Measurements from ENCODE around the gene RSPH1. TPM values are rescaled to one million over a fixed set of nuclear protein-coding genes. Genes with fewer than 3 reads are reported as not detected.

The RSPH1 gene
- total RNA-seq (2012; rRNA removed) = under 0.01 and 0.22 TPM in 2 replicates

GRCh38 chr21:42496120-42496838 is at the start of gene RSPH1:
Gene RSPH1, minus strand, starts transcription at chr21:42496224. Its CDS starts 38 bp downstream, at chr21:42496186.
- H3K9ac ChIP-seq (ENCODE audit: low read depth, low read length) = peak within 1 kb of the TSS; percentile 81
- H3K27me3 ChIP-seq (ENCODE audit: control insufficient read depth, insufficient read depth, low read length) = peaks cover 25% of the 10 kb centered on the region
- H3K36me3 ChIP-seq (ENCODE audit: insufficient read depth, low read length) = no peaks in the 10 kb centered on the region
- H3K4me1 ChIP-seq (ENCODE audit: control insufficient read depth, insufficient read depth, low read length) = peaks cover 10% of the 10 kb centered on the region
- no peaks in the 10 kb centered on the region for H3K9me3 ChIP-seq (replicated peaks; ENCODE audit: low read length)
- peak within 1 kb of the TSS; percentile 98 for H3K4me2 ChIP-seq (ENCODE audit: low read length)
- H3K4me3 ChIP-seq (ENCODE audit: low read length) = peak within 1 kb of the TSS; percentile 83

GRCh38 chr21:42545745-42546144 is 49.7 kb upstream of the RSPH1 start:
- Histone ChIP-seq H3K4me3 (ENCODE audit: low read length) (no peak overlapping the region), H3K27me3 (ENCODE audit: control insufficient read depth, insufficient read depth, low read length) (peaks cover 18% of the 10 kb centered on the region), H3K9me3 (replicated peaks; ENCODE audit: low read length) (no peaks in the 10 kb centered on the region), H3K4me2 (ENCODE audit: low read length) (no peak overlapping the region), H3K36me3 (ENCODE audit: insufficient read depth, low read length) (no peaks in the 10 kb centered on the region), H3K9ac (ENCODE audit: low read depth, low read length) (no peak overlapping the region), H3K4me1 (ENCODE audit: control insufficient read depth, insufficient read depth, low read length) (no peaks in the 10 kb centered on the region)

- no peaks in the 10 kb centered on the region for H3K36me3 ChIP-seq (ENCODE audit: insufficient read depth, low read length)
- no peaks in the 10 kb centered on the region for H3K4me1 ChIP-seq (ENCODE audit: control insufficient read depth, insufficient read depth, low read length)
- H3K4me2 ChIP-seq (ENCODE audit: low read length) = no peak overlapping the region
- H3K4me3 ChIP-seq (ENCODE audit: low read length) = no peak overlapping the region
- no peaks in the 10 kb centered on the region for H3K9me3 ChIP-seq (replicated peaks; ENCODE audit: low read length)
- H3K9ac ChIP-seq (ENCODE audit: low read depth, low read length) = no peak overlapping the region
- peaks cover 13% of the 10 kb centered on the region for H3K27me3 ChIP-seq (ENCODE audit: control insufficient read depth, insufficient read depth, low read length)
Measured at GRCh38 chr21:42545317-42545716, 49.3 kb upstream of the RSPH1 start.

GRCh38 chr21:42544544-42544943 is 48.5 kb upstream of the RSPH1 start:
- no peaks in the 10 kb centered on the region for H3K36me3 ChIP-seq (ENCODE audit: insufficient read depth, low read length)

GRCh38 chr21:42543106-42543847 is 47.3 kb upstream of the RSPH1 start:
- peaks cover 6% of the 10 kb centered on the region for H3K27me3 ChIP-seq (ENCODE audit: control insufficient read depth, insufficient read depth, low read length)
- H3K4me2 ChIP-seq (ENCODE audit: low read length) = no peak overlapping the region

More at GRCh38 chr21:42544544-42544943, 48.5 kb upstream of the RSPH1 start:
- no peaks in the 10 kb centered on the region for H3K4me1 ChIP-seq (ENCODE audit: control insufficient read depth, insufficient read depth, low read length)
- H3K9me3 ChIP-seq (replicated peaks; ENCODE audit: low read length) = no peaks in the 10 kb centered on the region
- peaks cover 13% of the 10 kb centered on the region for H3K27me3 ChIP-seq (ENCODE audit: control insufficient read depth, insufficient read depth, low read length)
- H3K4me3 ChIP-seq (ENCODE audit: low read length) = no peak overlapping the region
- no peak overlapping the region for H3K4me2 ChIP-seq (ENCODE audit: low read length)
- H3K9ac ChIP-seq (ENCODE audit: low read depth, low read length) = no peak overlapping the region

GRCh38 chr21:42542596-42542995 is 46.6 kb upstream of the RSPH1 start:
- Histone ChIP-seq H3K36me3 (ENCODE audit: insufficient read depth, low read length) (no peaks in the 10 kb centered on the region), H3K9ac (ENCODE audit: low read depth, low read length) (no peak overlapping the region), H3K9me3 (replicated peaks; ENCODE audit: low read length) (no peaks in the 10 kb centered on the region)

More at GRCh38 chr21:42543106-42543847, 47.3 kb upstream of the RSPH1 start:
- Histone ChIP-seq H3K9me3 (replicated peaks; ENCODE audit: low read length) (no peaks in the 10 kb centered on the region), H3K4me3 (ENCODE audit: low read length) (no peak overlapping the region), H3K4me1 (ENCODE audit: control insufficient read depth, insufficient read depth, low read length) (no peaks in the 10 kb centered on the region), H3K9ac (ENCODE audit: low read depth, low read length) (no peak overlapping the region), H3K36me3 (ENCODE audit: insufficient read depth, low read length) (no peaks in the 10 kb centered on the region)

GRCh38 chr21:42542196-42542595 is 46.2 kb upstream of the RSPH1 start:
- H3K36me3 ChIP-seq (ENCODE audit: insufficient read depth, low read length) = no peaks in the 10 kb centered on the region
- H3K27me3 ChIP-seq (ENCODE audit: control insufficient read depth, insufficient read depth, low read length) = peaks cover 6% of the 10 kb centered on the region
- H3K4me1 ChIP-seq (ENCODE audit: control insufficient read depth, insufficient read depth, low read length) = no peaks in the 10 kb centered on the region
- no peak overlapping the region for H3K4me2 ChIP-seq (ENCODE audit: low read length)
- H3K4me3 ChIP-seq (ENCODE audit: low read length) = no peak overlapping the region
- no peak overlapping the region for H3K9ac ChIP-seq (ENCODE audit: low read depth, low read length)
- H3K9me3 ChIP-seq (replicated peaks; ENCODE audit: low read length) = no peaks in the 10 kb centered on the region

More at GRCh38 chr21:42542596-42542995, 46.6 kb upstream of the RSPH1 start:
- Histone ChIP-seq H3K4me3 (ENCODE audit: low read length) (no peak overlapping the region), H3K4me1 (ENCODE audit: control insufficient read depth, insufficient read depth, low read length) (no peaks in the 10 kb centered on the region), H3K4me2 (ENCODE audit: low read length) (no peak overlapping the region), H3K27me3 (ENCODE audit: control insufficient read depth, insufficient read depth, low read length) (peaks cover 6% of the 10 kb centered on the region)

GRCh38 chr21:42541618-42542017 is 45.6 kb upstream of the RSPH1 start:
- Histone ChIP-seq H3K4me3 (ENCODE audit: low read length) (no peak overlapping the region), H3K36me3 (ENCODE audit: insufficient read depth, low read length) (no peaks in the 10 kb centered on the region), H3K4me2 (ENCODE audit: low read length) (no peak overlapping the region), H3K9me3 (replicated peaks; ENCODE audit: low read length) (no peaks in the 10 kb centered on the region), H3K9ac (ENCODE audit: low read depth, low read length) (no peak overlapping the region), H3K4me1 (ENCODE audit: control insufficient read depth, insufficient read depth, low read length) (no peaks in the 10 kb centered on the region), H3K27me3 (ENCODE audit: control insufficient read depth, insufficient read depth, low read length) (peaks cover 6% of the 10 kb centered on the region)

GRCh38 chr21:42541174-42541573 is 45.1 kb upstream of the RSPH1 start:
- H3K27me3 ChIP-seq (ENCODE audit: control insufficient read depth, insufficient read depth, low read length) = peaks cover 6% of the 10 kb centered on the region
- no peak overlapping the region for H3K9ac ChIP-seq (ENCODE audit: low read depth, low read length)
- no peaks in the 10 kb centered on the region for H3K36me3 ChIP-seq (ENCODE audit: insufficient read depth, low read length)
- H3K4me2 ChIP-seq (ENCODE audit: low read length) = no peak overlapping the region
- H3K4me3 ChIP-seq (ENCODE audit: low read length) = no peak overlapping the region
- H3K9me3 ChIP-seq (replicated peaks; ENCODE audit: low read length) = no peaks in the 10 kb centered on the region
- H3K4me1 ChIP-seq (ENCODE audit: control insufficient read depth, insufficient read depth, low read length) = no peaks in the 10 kb centered on the region

- no peaks in the 10 kb centered on the region for H3K4me1 ChIP-seq (ENCODE audit: control insufficient read depth, insufficient read depth, low read length)
- no peak overlapping the region for H3K4me2 ChIP-seq (ENCODE audit: low read length)
- H3K36me3 ChIP-seq (ENCODE audit: insufficient read depth, low read length) = no peaks in the 10 kb centered on the region
- peaks cover 4% of the 10 kb centered on the region for H3K27me3 ChIP-seq (ENCODE audit: control insufficient read depth, insufficient read depth, low read length)
- H3K9me3 ChIP-seq (replicated peaks; ENCODE audit: low read length) = no peaks in the 10 kb centered on the region
- no peak overlapping the region for H3K4me3 ChIP-seq (ENCODE audit: low read length)
- no peak overlapping the region for H3K9ac ChIP-seq (ENCODE audit: low read depth, low read length)
Measured at GRCh38 chr21:42540396-42540795, 44.4 kb upstream of the RSPH1 start.

GRCh38 chr21:42539931-42540343 is 43.9 kb upstream of the RSPH1 start:
- Histone ChIP-seq H3K27me3 (ENCODE audit: control insufficient read depth, insufficient read depth, low read length) (no peaks in the 10 kb centered on the region), H3K4me3 (ENCODE audit: low read length) (no peak overlapping the region), H3K4me2 (ENCODE audit: low read length) (no peak overlapping the region), H3K9me3 (replicated peaks; ENCODE audit: low read length) (no peaks in the 10 kb centered on the region), H3K9ac (ENCODE audit: low read depth, low read length) (no peak overlapping the region), H3K4me1 (ENCODE audit: control insufficient read depth, insufficient read depth, low read length) (no peaks in the 10 kb centered on the region), H3K36me3 (ENCODE audit: insufficient read depth, low read length) (no peaks in the 10 kb centered on the region)

Measured in skeletal muscle satellite cell (primary cell).